Fibroblast of lung (primary cell): Measurements from ENCODE around the gene DARS1.

Experiments
- CTCF ChIP-seq, 2 donors: IDR thresholded peaks in 1 of 2; conservative IDR thresholded peaks in 1 of 2; 1 replicate in 1 of 2; 2 replicates in 1 of 2; pipeline ENCODE4 v1.5.1; 2011 to 2012; ENCODE audit warnings: low read length in 2 of 2, control low read depth in 1 of 2, inconsistent platforms in 1 of 2, low read depth in 1 of 2, mild to moderate bottlenecking in 1 of 2
- EZH2 ChIP-seq: IDR thresholded peaks from 2 replicates; pipeline ENCODE4 v1.5.1; 2012; ENCODE audit warnings: low read length, control low read depth, mild to moderate bottlenecking; ENCODE audit errors: missing control alignments

- no peak for TF ChIP-seq EZH2
- no peak for TF ChIP-seq CTCF (conservative IDR thresholded peaks at IDR 0.05 in 1 of 2, IDR thresholded peaks at IDR 0.05 in 1 of 2; ENCODE audit: low read depth in 1 of 2, low read length in 2 of 2)
Observed at GRCh38 chr2:135962366-135963123, 22.9 kb downstream of the DARS1 start.
